GM10248 (cell line): ENCODE results near the gene DAND5.
"Not testable (repeated sequence)": the region's sequence is repeated elsewhere in the genome, so short reads cannot be mapped to it uniquely, and the experiment has no call there.

Experiments used
- CTCF ChIA-PET: fragments of 300-600 bp; sonication (Branson Sonifier 250); formaldehyde crosslinking; extraction: SDS; loops from one replicate; lab custom pipeline; 2021; ENCODE audit warnings: antibody characterized with exemption; lab: Yijun Ruan, JAX
- POLR2A ChIA-PET: fragments of 350-650 bp; sonication (Branson Sonifier 250); formaldehyde crosslinking; extraction: SDS; loops from one replicate; lab custom pipeline; 2020; ENCODE audit warnings: antibody characterized with exemption; lab: Yijun Ruan, JAX
- DNase-seq: peaks from one replicate; pipeline ENCODE4 v3.0.0; 2012; ENCODE audit errors: extremely low spot score
- TF ChIP-seq, protein P1 (sequence below): IDR thresholded peaks from 2 replicates; pipeline ENCODE4 v1.5.1; 2012; ENCODE audit warnings: mild to moderate bottlenecking, low read depth; ENCODE audit errors: extremely low read depth, missing control alignments, control extremely low read depth

Gene DAND5

DNA sequence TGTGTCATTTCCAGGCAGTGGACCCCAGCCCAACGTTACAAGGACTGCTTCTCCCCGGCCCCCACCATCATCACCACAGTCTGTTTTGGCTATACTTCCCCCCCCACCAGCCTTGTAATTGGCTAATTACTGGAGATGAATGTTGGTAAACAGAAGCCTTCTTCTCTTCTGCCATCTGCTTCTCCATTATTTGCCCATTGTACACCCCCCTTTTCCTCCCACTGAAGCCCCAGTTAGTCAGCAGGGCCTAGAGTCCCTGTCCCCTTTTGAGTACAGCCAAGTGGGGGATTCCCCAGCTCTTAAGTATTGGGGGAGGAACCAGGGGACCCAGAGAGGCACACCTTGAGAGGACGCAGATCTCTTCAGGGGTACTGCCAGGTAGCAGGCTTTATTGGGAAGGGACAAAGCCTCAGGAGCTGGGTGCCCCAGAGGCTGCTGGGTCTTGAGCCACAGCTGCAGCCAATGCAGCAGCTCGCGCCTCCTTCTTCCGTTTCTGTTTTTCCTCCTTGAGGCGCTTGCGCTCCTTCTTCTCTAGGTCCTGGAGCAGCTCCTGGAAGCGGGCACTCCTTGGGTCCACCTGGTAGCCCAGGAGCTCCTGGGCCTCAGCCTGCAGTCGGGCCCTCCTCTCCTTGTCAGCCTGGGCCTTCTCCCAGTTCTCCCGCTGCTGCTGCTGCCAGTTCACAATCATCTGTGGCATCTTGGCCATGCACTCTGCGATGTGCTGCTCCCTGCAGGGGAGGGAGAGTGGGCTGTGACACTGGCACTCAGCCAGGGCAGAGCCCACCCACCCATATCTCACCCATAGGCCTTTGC is 15.4 kb upstream of the DAND5 start:
- TF ChIP-seq, protein P1, sequence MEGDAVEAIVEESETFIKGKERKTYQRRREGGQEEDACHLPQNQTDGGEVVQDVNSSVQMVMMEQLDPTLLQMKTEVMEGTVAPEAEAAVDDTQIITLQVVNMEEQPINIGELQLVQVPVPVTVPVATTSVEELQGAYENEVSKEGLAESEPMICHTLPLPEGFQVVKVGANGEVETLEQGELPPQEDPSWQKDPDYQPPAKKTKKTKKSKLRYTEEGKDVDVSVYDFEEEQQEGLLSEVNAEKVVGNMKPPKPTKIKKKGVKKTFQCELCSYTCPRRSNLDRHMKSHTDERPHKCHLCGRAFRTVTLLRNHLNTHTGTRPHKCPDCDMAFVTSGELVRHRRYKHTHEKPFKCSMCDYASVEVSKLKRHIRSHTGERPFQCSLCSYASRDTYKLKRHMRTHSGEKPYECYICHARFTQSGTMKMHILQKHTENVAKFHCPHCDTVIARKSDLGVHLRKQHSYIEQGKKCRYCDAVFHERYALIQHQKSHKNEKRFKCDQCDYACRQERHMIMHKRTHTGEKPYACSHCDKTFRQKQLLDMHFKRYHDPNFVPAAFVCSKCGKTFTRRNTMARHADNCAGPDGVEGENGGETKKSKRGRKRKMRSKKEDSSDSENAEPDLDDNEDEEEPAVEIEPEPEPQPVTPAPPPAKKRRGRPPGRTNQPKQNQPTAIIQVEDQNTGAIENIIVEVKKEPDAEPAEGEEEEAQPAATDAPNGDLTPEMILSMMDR = no peak
- CTCF ChIA-PET = interaction anchor here (0.8 to 6.7 kb wide), 5 partner anchors 11 to 140 kb away, joined by 3 to 56 read pairs (median 5); no protein-coding TSS in a partner anchor

DNA sequence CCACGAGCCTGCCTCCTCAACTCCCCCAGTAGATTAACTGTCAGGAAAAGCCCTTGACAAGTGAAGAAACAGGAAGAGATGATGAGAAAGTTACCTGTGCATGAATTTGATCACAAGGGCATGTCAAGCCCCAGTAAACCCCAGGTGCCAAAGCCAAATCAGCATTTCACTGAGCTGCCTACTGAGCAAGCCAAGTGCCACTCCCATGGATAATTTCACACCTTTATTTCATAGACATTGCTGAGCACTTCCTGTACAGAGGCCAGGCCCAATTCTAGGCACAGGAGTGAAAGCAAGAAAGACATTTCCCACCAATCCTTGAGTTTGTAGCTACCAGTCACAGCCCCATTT is 14.8 kb upstream of the DAND5 start:
- TF ChIP-seq, protein P1 = no peak
- DNase-seq = no peak
- ChIA-PET CTCF (interaction anchor here (0.8 to 6.7 kb wide), 3 partner anchors 10 to 140 kb away, joined by 3 to 56 read pairs (median 6); no protein-coding TSS in a partner anchor), POLR2A (no interaction called here)

More for the DNA sequence above, 15.4 kb upstream of the DAND5 start:
- no peak for DNase-seq
- POLR2A ChIA-PET = interaction anchor here (0.6 kb wide), 1 partner anchor 15 kb away, joined by 3 read pairs; no protein-coding TSS in a partner anchor

DNA sequence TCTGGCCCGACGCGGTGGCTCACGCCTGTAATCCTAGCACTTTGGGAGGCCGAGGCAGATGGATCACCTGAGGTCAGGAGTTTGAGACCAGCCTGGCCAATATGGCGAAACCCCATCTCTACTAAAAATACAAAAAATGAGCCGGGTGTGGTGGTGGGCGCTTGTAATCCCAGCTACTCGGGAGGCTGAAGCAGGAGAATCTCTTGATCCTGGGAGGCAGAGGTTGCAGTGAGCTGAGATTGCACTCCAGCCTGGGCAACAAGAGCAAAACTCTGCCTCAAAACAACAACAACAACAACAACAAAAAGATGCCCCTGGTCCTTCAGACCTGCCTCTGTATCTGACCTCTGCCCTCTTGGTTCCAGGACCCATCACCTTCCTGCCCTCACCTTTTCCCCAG is 13.8 kb upstream of the DAND5 start:
- ChIA-PET POLR2A (interaction anchor here (1.8 kb wide), 1 partner anchor 9 kb away, joined by 7 read pairs; no protein-coding TSS in a partner anchor), CTCF (interaction anchor here (1.1 to 6.7 kb wide), 3 partner anchors 9 to 139 kb away, joined by 3 to 56 read pairs (median 6); no protein-coding TSS in a partner anchor)
- DNase-seq = not testable (repeated sequence)

DNA sequence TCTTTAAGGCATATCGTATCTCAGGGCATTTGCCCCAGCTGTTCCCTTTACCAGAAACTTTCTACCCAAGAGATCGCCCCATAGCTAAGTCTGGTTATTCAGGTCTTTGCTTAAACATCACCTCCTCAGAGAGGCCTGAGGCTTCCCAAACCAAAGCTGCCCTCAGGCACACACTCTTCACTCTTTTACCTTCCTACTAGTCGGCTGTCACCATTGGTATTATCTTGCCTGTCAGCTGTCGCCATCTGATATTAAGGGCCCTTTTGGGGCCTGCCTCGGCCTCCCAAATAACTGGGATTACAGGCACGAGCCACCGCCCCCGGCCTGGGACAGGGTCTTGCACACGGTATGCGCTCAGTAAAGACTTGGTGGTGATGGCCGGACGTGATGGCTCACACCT is 13.4 kb upstream of the DAND5 start:
- TF ChIP-seq, protein P1 = no peak
- POLR2A ChIA-PET = interaction anchor here (1.8 kb wide), 1 partner anchor 10 kb away, joined by 7 read pairs; no protein-coding TSS in a partner anchor
- no peak for DNase-seq
- CTCF ChIA-PET = interaction anchor here (1.1 to 6.7 kb wide), 3 partner anchors 9 to 138 kb away, joined by 3 to 56 read pairs (median 6); no protein-coding TSS in a partner anchor

DNA sequence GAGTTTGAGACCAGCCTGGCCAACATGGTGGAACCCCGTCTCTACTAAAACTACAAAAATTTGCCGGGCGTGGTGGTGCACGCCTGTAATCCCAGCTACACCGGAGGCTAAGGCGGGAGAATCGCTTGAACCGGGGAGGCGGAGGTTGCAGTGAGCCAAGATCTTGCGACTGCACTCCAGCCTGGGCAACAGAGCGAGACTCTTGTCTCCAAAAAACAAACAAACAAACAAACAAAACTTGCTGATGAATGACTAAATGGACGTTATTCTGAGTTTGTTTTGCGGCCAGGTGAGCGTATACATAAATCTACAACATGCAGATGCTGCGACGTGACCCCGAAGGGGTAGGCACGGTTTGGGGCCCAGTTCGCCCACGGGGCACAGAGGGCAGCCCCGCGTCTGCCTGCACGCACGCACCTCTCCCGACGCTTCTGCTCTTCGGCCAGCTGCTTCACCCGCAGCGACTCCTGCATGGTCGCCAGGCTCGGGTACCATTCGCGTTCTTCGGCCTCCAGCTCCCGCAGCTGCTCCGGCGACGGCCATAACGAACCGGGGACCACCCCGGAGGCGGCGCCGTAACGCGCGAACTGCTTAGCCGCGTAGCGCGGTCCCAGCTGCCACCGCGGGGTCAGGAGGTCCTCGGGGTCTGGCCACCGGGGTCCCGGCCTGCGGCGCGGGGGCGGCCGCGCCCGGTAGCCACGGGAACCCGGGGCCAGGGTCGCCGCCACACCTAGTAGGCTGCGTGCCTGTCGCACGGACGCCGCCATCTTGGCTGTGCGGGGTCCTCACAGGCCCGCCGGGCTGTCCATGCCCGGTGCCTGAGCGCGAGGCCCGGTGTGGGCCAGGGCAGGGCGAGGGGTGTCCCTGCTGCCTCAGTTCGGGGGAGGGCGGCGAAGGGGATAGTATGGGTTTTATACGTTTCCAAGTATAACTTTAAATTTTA is 12.7 kb upstream of the DAND5 start, which contains the start of gene GADD45GIP1:
TSS of gene GADD45GIP1 (minus strand) at position 778 of the 943 bp plus-strand sequence. CDS start at position 767, 11 bp downstream.
- peak; percentile 88 for DNase-seq
- CTCF ChIA-PET = interaction anchor here (1.6 to 6.7 kb wide), 2 partner anchors 8 to 20 kb away, joined by 6 to 56 read pairs; no protein-coding TSS in a partner anchor
- TF ChIP-seq, protein P1 = no peak
- POLR2A ChIA-PET = interaction anchor here (0.6 to 1.8 kb wide), 3 partner anchors 9 to 196 kb away, joined by 3 to 7 read pairs (median 3); no protein-coding TSS in a partner anchor

DNA sequence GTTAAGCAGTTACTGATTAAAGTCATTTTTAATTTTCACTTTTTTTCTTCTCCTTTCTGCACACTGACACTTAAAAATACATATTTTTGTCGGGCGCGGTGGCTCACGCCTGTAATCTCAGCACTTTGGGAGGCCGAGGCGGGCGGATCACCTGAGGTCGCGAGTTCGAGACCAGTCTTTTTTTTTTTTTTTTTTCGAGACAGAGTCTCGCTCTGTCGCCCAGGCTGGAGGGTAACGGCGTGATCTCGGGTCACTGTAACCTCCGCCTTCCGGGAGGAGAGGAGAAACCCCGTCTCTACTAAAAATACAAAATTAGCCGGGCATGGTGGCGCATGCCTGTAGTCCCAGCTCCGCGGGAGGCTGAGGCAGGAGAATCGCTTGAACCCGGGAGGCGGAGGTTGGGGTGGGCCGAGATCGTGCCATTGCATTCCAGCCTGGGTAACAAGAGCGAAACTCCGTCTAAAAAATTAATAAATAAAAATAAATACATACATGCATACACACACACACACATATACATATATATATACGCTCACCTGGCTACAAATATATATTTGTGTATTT is 11.9 kb upstream of the DAND5 start:
- DNase-seq = not testable (repeated sequence)
- POLR2A ChIA-PET = interaction anchor here (1.0 to 1.8 kb wide), 2 partner anchors 8 to 11 kb away, joined by 3 to 7 read pairs; no protein-coding TSS in a partner anchor
- CTCF ChIA-PET = interaction anchor here (1.6 to 6.7 kb wide), 2 partner anchors 7 to 20 kb away, joined by 6 to 56 read pairs; no protein-coding TSS in a partner anchor
